ENCODE measurements around the gene MAST3. TPM values are rescaled to one million over a fixed set of nuclear protein-coding genes. Genes with fewer than 3 reads are reported as not detected.
A peak's percentile ranks its signal among the peaks of the same experiment; 100 is the strongest.

MAST3 gene
- total and polyA plus RNA-seq, 2 of the 13 experiments (the other 11 are each of a cell fraction or from before 2014, with no cell fraction given): 4.1 to 4.6 TPM

- TF ChIP-seq SMAD1 (CRISPR knock-in tag; IDR thresholded peaks at IDR 0.05; ENCODE audit: borderline replicate concordance, low read depth) (no peak), TOPORS (CRISPR knock-in tag; IDR thresholded peaks at IDR 0.05) (peak; percentile 56; the same call in 1 of the 2 replicates), ZNF296 (CRISPR knock-in tag; conservative IDR thresholded peaks at IDR 0.05) (no peak), ZNF780A (CRISPR knock-in tag; IDR thresholded peaks at IDR 0.05) (no peak), NFATC3 (CRISPR knock-in tag; IDR thresholded peaks at IDR 0.05) (no peak), ZNF232 (CRISPR knock-in tag; IDR thresholded peaks at IDR 0.05; ENCODE audit: borderline replicate concordance) (no peak), ZNF761 (CRISPR knock-in tag; conservative IDR thresholded peaks at IDR 0.05) (no peak), PHF5A (CRISPR knock-in tag; IDR thresholded peaks at IDR 0.05; ENCODE audit: low read depth, unreplicated experiment) (no peak), ZNF678 (CRISPR knock-in tag; IDR thresholded peaks at IDR 0.05) (no peak), ZNF282 (IDR thresholded peaks at IDR 0.05; ENCODE audit: partially characterized antibody) (no peak), ZNF879 (CRISPR knock-in tag; IDR thresholded peaks at IDR 0.05) (no peak), FUBP1 (CRISPR knock-in tag; IDR thresholded peaks at IDR 0.05; ENCODE audit: borderline replicate concordance) (no peak), ZNF563 (CRISPR knock-in tag; IDR thresholded peaks at IDR 0.05) (peak; percentile 87), ZFP36L1 (CRISPR knock-in tag; IDR thresholded peaks at IDR 0.05) (no peak), ZNF367 (CRISPR knock-in tag; IDR thresholded peaks at IDR 0.05; ENCODE audit: borderline replicate concordance) (no peak), ZNF343 (CRISPR knock-in tag; IDR thresholded peaks at IDR 0.05) (no peak), ZNF629 (CRISPR knock-in tag; conservative IDR thresholded peaks at IDR 0.05) (no peak), KDM5B (CRISPR knock-in tag; IDR thresholded peaks at IDR 0.05; ENCODE audit: borderline replicate concordance) (peak; percentile 71), HNRNPLL (IDR thresholded peaks at IDR 0.05; ENCODE audit: low read depth, low read length, poor library complexity, severe bottlenecking) (peak; percentile 68), HBP1 (CRISPR knock-in tag; IDR thresholded peaks at IDR 0.05; ENCODE audit: low read depth) (no peak), ZNF180 (CRISPR knock-in tag; IDR thresholded peaks at IDR 0.05; ENCODE audit: borderline replicate concordance, low read depth) (no peak), ZNF225 (CRISPR knock-in tag; IDR thresholded peaks at IDR 0.05) (no peak)
- TF ChIP-seq, protein P1, sequence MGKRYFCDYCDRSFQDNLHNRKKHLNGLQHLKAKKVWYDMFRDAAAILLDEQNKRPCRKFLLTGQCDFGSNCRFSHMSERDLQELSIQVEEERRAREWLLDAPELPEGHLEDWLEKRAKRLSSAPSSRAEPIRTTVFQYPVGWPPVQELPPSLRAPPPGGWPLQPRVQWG (CRISPR knock-in tag; IDR thresholded peaks at IDR 0.05; ENCODE audit: borderline replicate concordance, low read depth): no peak
- TF ChIP-seq, protein P2, sequence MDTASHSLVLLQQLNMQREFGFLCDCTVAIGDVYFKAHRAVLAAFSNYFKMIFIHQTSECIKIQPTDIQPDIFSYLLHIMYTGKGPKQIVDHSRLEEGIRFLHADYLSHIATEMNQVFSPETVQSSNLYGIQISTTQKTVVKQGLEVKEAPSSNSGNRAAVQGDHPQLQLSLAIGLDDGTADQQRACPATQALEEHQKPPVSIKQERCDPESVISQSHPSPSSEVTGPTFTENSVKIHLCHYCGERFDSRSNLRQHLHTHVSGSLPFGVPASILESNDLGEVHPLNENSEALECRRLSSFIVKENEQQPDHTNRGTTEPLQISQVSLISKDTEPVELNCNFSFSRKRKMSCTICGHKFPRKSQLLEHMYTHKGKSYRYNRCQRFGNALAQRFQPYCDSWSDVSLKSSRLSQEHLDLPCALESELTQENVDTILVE (CRISPR knock-in tag; IDR thresholded peaks at IDR 0.05): peak; percentile 49; the same call in 1 of the 2 replicates
- TF ChIP-seq, protein P3, sequence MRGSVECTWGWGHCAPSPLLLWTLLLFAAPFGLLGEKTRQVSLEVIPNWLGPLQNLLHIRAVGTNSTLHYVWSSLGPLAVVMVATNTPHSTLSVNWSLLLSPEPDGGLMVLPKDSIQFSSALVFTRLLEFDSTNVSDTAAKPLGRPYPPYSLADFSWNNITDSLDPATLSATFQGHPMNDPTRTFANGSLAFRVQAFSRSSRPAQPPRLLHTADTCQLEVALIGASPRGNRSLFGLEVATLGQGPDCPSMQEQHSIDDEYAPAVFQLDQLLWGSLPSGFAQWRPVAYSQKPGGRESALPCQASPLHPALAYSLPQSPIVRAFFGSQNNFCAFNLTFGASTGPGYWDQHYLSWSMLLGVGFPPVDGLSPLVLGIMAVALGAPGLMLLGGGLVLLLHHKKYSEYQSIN (CRISPR knock-in tag; IDR thresholded peaks at IDR 0.05; ENCODE audit: borderline replicate concordance): no peak
Observed at GRCh38 chr19:18152817-18153555, 55.4 kb downstream of the MAST3 start, which contains the start of gene PIK3R2 (continued).

Data from HepG2 (cell line).